Neuronal stem cell (in vitro differentiated cells): Measurements from ENCODE around the gene FGF3.

ENCODE experiments used
- DNase-seq: peaks from one replicate; pipeline ENCODE4 v3.0.0-alpha.2; 2013; ENCODE audit warnings: low spot score
- H2AFZ ChIP-seq: one replicate; pipeline ENCODE4 v1.6.1; 2013; ENCODE audit warnings: mild to moderate bottlenecking, low read length, inconsistent platforms
- H2AK5ac ChIP-seq: 2 replicates; pipeline ENCODE4 v1.6.1; 2013; ENCODE audit warnings: low read depth, mild to moderate bottlenecking, inconsistent platforms, low read length, moderate library complexity, mixed read lengths
- H2BK120ac ChIP-seq: 2 replicates; pipeline ENCODE4 v1.6.1; 2013; ENCODE audit warnings: low read depth, mild to moderate bottlenecking, inconsistent platforms, low read length, moderate library complexity, mixed read lengths
- H2BK12ac ChIP-seq: one replicate; pipeline ENCODE4 v1.6.1; 2013; ENCODE audit warnings: low read length, inconsistent platforms
- H2BK15ac ChIP-seq: 2 replicates; pipeline ENCODE4 v1.6.1; 2013; ENCODE audit warnings: mild to moderate bottlenecking, low read length, inconsistent platforms, mixed read lengths
- H2BK5ac ChIP-seq: one replicate; pipeline ENCODE4 v1.6.1; 2013; ENCODE audit warnings: inconsistent platforms, mild to moderate bottlenecking, low read length, moderate library complexity
- H3K14ac ChIP-seq: one replicate; pipeline ENCODE4 v1.6.1; 2013; ENCODE audit warnings: low read length, inconsistent platforms
- H3K18ac ChIP-seq: 2 replicates; pipeline ENCODE4 v1.6.1; 2013; ENCODE audit warnings: low read length, inconsistent platforms
- H3K23ac ChIP-seq: 2 replicates; pipeline ENCODE4 v1.6.1; 2013; ENCODE audit warnings: low read depth, mild to moderate bottlenecking, mixed read lengths, low read length, inconsistent platforms; ENCODE audit not compliant: poor library complexity
- H3K27ac ChIP-seq: replicated peaks from 3 replicates; pipeline ENCODE4 v1.5.1; 2013; ENCODE audit warnings: low read length, inconsistent platforms
- H3K27me3 ChIP-seq, 3 experiments: 2 replicates each; pipeline ENCODE4 v1.6.1; 2013; ENCODE audit warnings: low read length in 3 of 3, mild to moderate bottlenecking in 2 of 3, inconsistent platforms in 1 of 3, low read depth in 1 of 3, mixed read lengths in 1 of 3, moderate library complexity in 1 of 3; ENCODE audit not compliant: control insufficient read depth in 3 of 3, insufficient read depth in 3 of 3
- H3K36me3 ChIP-seq, 2 donors: replicated peaks in 1 of 2; 2 replicates each; pipeline ENCODE4 v1.6.1; 2013; ENCODE audit warnings: low read length in 2 of 2; ENCODE audit not compliant: control insufficient read depth in 2 of 2, insufficient read depth in 2 of 2
- H3K4ac ChIP-seq: 2 replicates; pipeline ENCODE4 v1.6.1; 2013; ENCODE audit warnings: inconsistent platforms, mild to moderate bottlenecking, low read length, moderate library complexity
- H3K4me1 ChIP-seq, 2 donors: 1 replicate in 1 of 2; 2 replicates in 1 of 2; pipeline ENCODE4 v1.6.1; 2013; ENCODE audit warnings: low read length in 2 of 2, low read depth in 1 of 2; ENCODE audit not compliant: control insufficient read depth in 2 of 2, insufficient read depth in 1 of 2
- H3K4me2 ChIP-seq: one replicate; pipeline ENCODE4 v1.6.1; 2013; ENCODE audit warnings: mild to moderate bottlenecking, low read length, inconsistent platforms; ENCODE audit not compliant: insufficient read depth, poor library complexity, severe bottlenecking
- H3K4me3 ChIP-seq, 2 donors: 2 replicates each; pipeline ENCODE4 v1.5.1; 2013; ENCODE audit warnings: low read length in 2 of 2, mild to moderate bottlenecking in 2 of 2, inconsistent platforms in 1 of 2, moderate library complexity in 1 of 2
- H3K79me1 ChIP-seq: one replicate; pipeline ENCODE4 v1.6.1; 2013; ENCODE audit warnings: low read depth, mild to moderate bottlenecking, inconsistent platforms, low read length, moderate library complexity
- H3K9ac ChIP-seq: one replicate; pipeline ENCODE4 v1.6.1; 2013; ENCODE audit warnings: mild to moderate bottlenecking, low read depth, low read length, inconsistent platforms; ENCODE audit not compliant: poor library complexity
- H3K9me3 ChIP-seq, 2 donors: replicated peaks in 1 of 2; 2 replicates each; pipeline versions ENCODE3 to v1.6.1; 2013; ENCODE audit warnings: low read length in 2 of 2, mild to moderate bottlenecking in 2 of 2, inconsistent platforms in 1 of 2, low read depth in 1 of 2, mixed read lengths in 1 of 2, moderate library complexity in 1 of 2; ENCODE audit not compliant: control insufficient read depth in 2 of 2, insufficient read depth in 1 of 2
- H4K8ac ChIP-seq: one replicate; pipeline ENCODE4 v1.6.1; 2013; ENCODE audit warnings: low read depth, mild to moderate bottlenecking, inconsistent platforms, low read length, moderate library complexity
- H4K91ac ChIP-seq: one replicate; pipeline ENCODE4 v1.6.1; 2013; ENCODE audit warnings: low read length, low read depth, mild to moderate bottlenecking, inconsistent platforms; ENCODE audit not compliant: poor library complexity
- WGBS, 2 donors: extraction: QIAGEN DNeasy Blood & Tissue Kit; methylation state at CpG; one replicate each; pipeline ENCODE4 v1.1.7; 2013; ENCODE audit warnings: missing lambda C conversion rate in 2 of 2, mixed read lengths in 1 of 2; ENCODE audit not compliant: insufficient read length in 2 of 2, insufficient replicate concordance in 1 of 2; ENCODE audit errors: extremely low coverage in 2 of 2; 5-methylcytosine and 5-hydroxymethylcytosine counted together

FGF3 gene

GRCh38 chr11:69848201-69848600, 29.0 kb upstream of the FGF3 start:
- H3K23ac ChIP-seq, result no peak overlapping the region
- no peak overlapping the region for H3K4me3 ChIP-seq
- H3K27ac ChIP-seq, result no peak overlapping the region
- no peak overlapping the region for H3K18ac ChIP-seq
- H3K9ac ChIP-seq, result no peak overlapping the region
- no peaks in the 10 kb centered on the region for H3K79me1 ChIP-seq
- H3K14ac ChIP-seq, result no peak overlapping the region
- no peak overlapping the region for H2BK120ac ChIP-seq
- H4K91ac ChIP-seq, result no peak overlapping the region
- no peak overlapping the region for H3K4me2 ChIP-seq
- H2BK15ac ChIP-seq, result no peak overlapping the region
- H3K9me3 ChIP-seq, result peaks cover 0 to 6% of the 10 kb centered on the region in 2 donors
- H2BK5ac ChIP-seq, result no peak overlapping the region
- no peak overlapping the region for H2AFZ ChIP-seq
- H3K27me3 ChIP-seq, result no peaks in the 10 kb centered on the region
- DNase-seq, result no peak
- H4K8ac ChIP-seq, result no peak overlapping the region
- peaks cover 0 to 4% of the 10 kb centered on the region in 2 donors for H3K4me1 ChIP-seq
- H3K36me3 ChIP-seq, result no peaks in the 10 kb centered on the region
- no peak overlapping the region for H2BK12ac ChIP-seq
- H3K4ac ChIP-seq, result no peak overlapping the region
- no peak overlapping the region for H2AK5ac ChIP-seq

GRCh38 chr11:69844396-69844795, 25.2 kb upstream of the FGF3 start:
- WGBS, 2 donors, result 100% methylated on average over 6 of the region's 6 CpGs
- Histone ChIP-seq H3K18ac (no peak overlapping the region), H3K23ac (no peak overlapping the region), H3K4me3 (no peak overlapping the region), H2BK12ac (no peak overlapping the region), H2AFZ (no peak overlapping the region), H3K4me1 (peaks cover 0 to 20% of the 10 kb centered on the region in 2 donors), H2BK15ac (no peak overlapping the region), H3K4me2 (no peak overlapping the region), H3K4ac (no peak overlapping the region), H3K14ac (no peak overlapping the region), H3K79me1 (no peaks in the 10 kb centered on the region), H3K27me3 (no peaks in the 10 kb centered on the region), H4K8ac (no peak overlapping the region), H4K91ac (no peak overlapping the region), H2BK120ac (no peak overlapping the region), H2AK5ac (no peak overlapping the region), H3K36me3 (no peaks in the 10 kb centered on the region), H3K9me3 (peaks cover 0 to 11% of the 10 kb centered on the region in 2 donors), H3K9ac (no peak overlapping the region), H2BK5ac (no peak overlapping the region), H3K27ac (no peak overlapping the region)
- no peak for DNase-seq

- Histone ChIP-seq H3K27ac (no peak overlapping the region), H2BK5ac (no peak overlapping the region), H2AK5ac (no peak overlapping the region), H3K9me3 (peaks cover 0 to 11% of the 10 kb centered on the region in 2 donors), H3K9ac (no peak overlapping the region), H3K4me3 (no peak overlapping the region), H4K8ac (no peak overlapping the region), H3K27me3 (no peaks in the 10 kb centered on the region), H2BK120ac (no peak overlapping the region), H4K91ac (no peak overlapping the region), H3K4me1 (peaks cover 0 to 20% of the 10 kb centered on the region in 2 donors), H2AFZ (no peak overlapping the region), H2BK15ac (no peak overlapping the region), H3K36me3 (no peaks in the 10 kb centered on the region), H3K18ac (no peak overlapping the region), H3K4ac (no peak overlapping the region), H2BK12ac (no peak overlapping the region), H3K4me2 (no peak overlapping the region), H3K79me1 (no peaks in the 10 kb centered on the region), H3K23ac (no peak overlapping the region), H3K14ac (no peak overlapping the region)
- no CpG with 5 or more reads among the region's 1 CpG for WGBS, 2 donors
- no peak for DNase-seq
Measured at GRCh38 chr11:69843529-69843921, 24.3 kb upstream of the FGF3 start.

GRCh38 chr11:69842746-69843528, 23.7 kb upstream of the FGF3 start:
- Histone ChIP-seq H3K14ac (no peak overlapping the region), H3K4me2 (no peak overlapping the region), H3K18ac (peak overlapping the region; percentile 67), H3K9ac (no peak overlapping the region), H2BK12ac (no peak overlapping the region), H2AK5ac (peak overlapping the region; percentile 83), H3K4ac (no peak overlapping the region), H3K27ac (no peak overlapping the region), H3K23ac (no peak overlapping the region), H3K27me3 (no peaks in the 10 kb centered on the region), H3K4me3 (no peak overlapping the region), H4K91ac (no peak overlapping the region), H2BK15ac (peak overlapping the region; percentile 13), H2BK120ac (no peak overlapping the region), H3K79me1 (no peaks in the 10 kb centered on the region), H3K4me1 (peaks cover 0 to 20% of the 10 kb centered on the region in 2 donors), H3K9me3 (peaks cover 0 to 11% of the 10 kb centered on the region in 2 donors), H2BK5ac (no peak overlapping the region), H4K8ac (no peak overlapping the region), H3K36me3 (no peaks in the 10 kb centered on the region), H2AFZ (no peak overlapping the region)
- no CpG with 5 or more reads among the region's 7 CpGs for WGBS, 2 donors
- no peak for DNase-seq
